Neural progenitor cell (in vitro differentiated cells): Measurements from ENCODE around the gene PCLO. TPM values are rescaled to one million over a fixed set of nuclear protein-coding genes. Genes with fewer than 3 reads are reported as not detected.

Source experiments
- DNase-seq: peaks from one replicate; pipeline ENCODE4 v3.0.0-alpha.2; 2016; ENCODE audit warnings: low spot score
- H2AFZ ChIP-seq: fragments of 200-600 bp; sonication (generic); replicated peaks from 2 replicates; pipeline ENCODE4 v1.6.1; 2016; ENCODE audit warnings: antibody characterized with exemption
- H3F3A ChIP-seq: fragments of 200-600 bp; sonication (generic); 2 replicates; pipeline ENCODE4 v1.6.1; 2016; ENCODE audit warnings: antibody characterized with exemption, low read depth
- H3K27ac ChIP-seq: fragments of 200-600 bp; sonication (generic); 2 replicates; pipeline ENCODE4 v1.5.1; 2016; ENCODE audit warnings: mild to moderate bottlenecking
- H3K27me3 ChIP-seq: fragments of 200-600 bp; sonication (generic); 2 replicates; pipeline ENCODE4 v1.6.1; 2016; ENCODE audit warnings: mild to moderate bottlenecking, moderate library complexity
- H3K36me3 ChIP-seq: fragments of 200-600 bp; sonication (generic); 2 replicates; pipeline ENCODE4 v1.5.1; 2016
- H3K4me1 ChIP-seq: fragments of 200-600 bp; sonication (generic); 2 replicates; pipeline ENCODE4 v1.6.1; 2016; ENCODE audit warnings: mixed run types
- H3K4me2 ChIP-seq: fragments of 200-600 bp; sonication (generic); 2 replicates; pipeline ENCODE4 v1.6.1; 2016
- H3K4me3 ChIP-seq: fragments of 200-600 bp; sonication (generic); 2 replicates; pipeline ENCODE4 v1.5.1; 2016
- H3K79me2 ChIP-seq: fragments of 200-600 bp; sonication (generic); 2 replicates; pipeline ENCODE4 v1.6.1; 2016; ENCODE audit warnings: low read depth
- H3K9ac ChIP-seq: fragments of 200-600 bp; sonication (generic); 2 replicates; pipeline ENCODE4 v1.6.1; 2016
- H3K9me3 ChIP-seq: fragments of 200-600 bp; sonication (generic); 2 replicates; pipeline ENCODE4 v1.5.1; 2016; ENCODE audit warnings: low read depth
- H4K20me1 ChIP-seq: fragments of 200-600 bp; sonication (generic); 2 replicates; pipeline ENCODE4 v1.6.1; 2016; ENCODE audit warnings: low read depth
- H3K27ac Mint-ChIP-seq: 3 replicates; pipeline ENCODE4 v1.8.0; 2021; ENCODE audit warnings: mixed read lengths
- H3K27me3 Mint-ChIP-seq: 2 replicates; pipeline ENCODE4 v1.8.0; 2022; ENCODE audit warnings: low read depth, mild to moderate bottlenecking, inconsistent platforms, moderate library complexity, mixed read lengths; ENCODE audit not compliant: insufficient read depth
- H3K36me3 Mint-ChIP-seq: 3 replicates; pipeline ENCODE4 v1.8.0; 2021; ENCODE audit warnings: mixed read lengths
- H3K4me1 Mint-ChIP-seq: 3 replicates; pipeline ENCODE4 v1.8.0; 2021; ENCODE audit warnings: mixed read lengths
- H3K4me3 Mint-ChIP-seq: 3 replicates; pipeline ENCODE4 v1.8.0; 2021; ENCODE audit warnings: mild to moderate bottlenecking, moderate library complexity, mixed read lengths
- H3K9me3 Mint-ChIP-seq: 3 replicates; pipeline ENCODE4 v1.8.0; 2020; ENCODE audit warnings: mixed read lengths
- EZH2 ChIP-seq: fragments of 200-600 bp; sonication (generic); IDR thresholded peaks from 2 replicates; pipeline ENCODE4 v1.6.1; 2017; ENCODE audit warnings: antibody characterized with exemption, mild to moderate bottlenecking, moderate library complexity
- EZH2phosphoT487 ChIP-seq: fragments of 200-600 bp; sonication (generic); IDR thresholded peaks from 2 replicates; pipeline ENCODE4 v1.6.1; 2017; ENCODE audit warnings: antibody characterized with exemption
- small RNA-seq: library from RNA; depleted of rRNA; stranded (forward); fragments of <200 nt; gene quantifications from one replicate; pipeline ENCODE3, GENCODE V24; 2015
- total RNA-seq: library from RNA; depleted of rRNA; stranded (reverse); fragments of >200 nt; gene quantifications from 2 replicates; pipeline ENCODE4 v1.2.3, GENCODE V29; 2015; ENCODE audit warnings: low replicate concordance
- TF ChIP-seq, protein P1 (sequence below): fragments of 200-600 bp; sonication (generic); IDR thresholded peaks from 2 replicates; pipeline ENCODE4 v1.5.1; 2017; ENCODE audit warnings: antibody characterized with exemption, mild to moderate bottlenecking

The PCLO gene
- total RNA-seq, 1 donor from 2014 or later = 2.0 TPM

GRCh38 chr7:82705517-82706260 is 457.0 kb downstream of the PCLO start:
- no peaks in the 10 kb centered on the region for H3K9me3 Mint-ChIP-seq
- Histone ChIP-seq H3K27ac (no peak overlapping the region), H3F3A (no peaks in the 10 kb centered on the region), H3K9ac (no peak overlapping the region), H3K4me3 (no peak overlapping the region), H3K79me2 (no peaks in the 10 kb centered on the region), H3K4me2 (no peak overlapping the region), H2AFZ (no peak overlapping the region), H3K27me3 (no peaks in the 10 kb centered on the region), H3K36me3 (no peaks in the 10 kb centered on the region), H4K20me1 (no peaks in the 10 kb centered on the region), H3K4me1 (no peaks in the 10 kb centered on the region), H3K9me3 (no peaks in the 10 kb centered on the region)
- no peak overlapping the region for H3K4me3 Mint-ChIP-seq
- no peak for TF ChIP-seq EZH2phosphoT487
- TF ChIP-seq, protein P1, sequence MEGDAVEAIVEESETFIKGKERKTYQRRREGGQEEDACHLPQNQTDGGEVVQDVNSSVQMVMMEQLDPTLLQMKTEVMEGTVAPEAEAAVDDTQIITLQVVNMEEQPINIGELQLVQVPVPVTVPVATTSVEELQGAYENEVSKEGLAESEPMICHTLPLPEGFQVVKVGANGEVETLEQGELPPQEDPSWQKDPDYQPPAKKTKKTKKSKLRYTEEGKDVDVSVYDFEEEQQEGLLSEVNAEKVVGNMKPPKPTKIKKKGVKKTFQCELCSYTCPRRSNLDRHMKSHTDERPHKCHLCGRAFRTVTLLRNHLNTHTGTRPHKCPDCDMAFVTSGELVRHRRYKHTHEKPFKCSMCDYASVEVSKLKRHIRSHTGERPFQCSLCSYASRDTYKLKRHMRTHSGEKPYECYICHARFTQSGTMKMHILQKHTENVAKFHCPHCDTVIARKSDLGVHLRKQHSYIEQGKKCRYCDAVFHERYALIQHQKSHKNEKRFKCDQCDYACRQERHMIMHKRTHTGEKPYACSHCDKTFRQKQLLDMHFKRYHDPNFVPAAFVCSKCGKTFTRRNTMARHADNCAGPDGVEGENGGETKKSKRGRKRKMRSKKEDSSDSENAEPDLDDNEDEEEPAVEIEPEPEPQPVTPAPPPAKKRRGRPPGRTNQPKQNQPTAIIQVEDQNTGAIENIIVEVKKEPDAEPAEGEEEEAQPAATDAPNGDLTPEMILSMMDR = no peak
- TF ChIP-seq EZH2 = no peak
- no peaks in the 10 kb centered on the region for H3K36me3 Mint-ChIP-seq
- H3K27ac Mint-ChIP-seq = no peak overlapping the region
- DNase-seq = no peak
- no peaks in the 10 kb centered on the region for H3K27me3 Mint-ChIP-seq
- peaks cover 4% of the 10 kb centered on the region for H3K4me1 Mint-ChIP-seq

DNA sequence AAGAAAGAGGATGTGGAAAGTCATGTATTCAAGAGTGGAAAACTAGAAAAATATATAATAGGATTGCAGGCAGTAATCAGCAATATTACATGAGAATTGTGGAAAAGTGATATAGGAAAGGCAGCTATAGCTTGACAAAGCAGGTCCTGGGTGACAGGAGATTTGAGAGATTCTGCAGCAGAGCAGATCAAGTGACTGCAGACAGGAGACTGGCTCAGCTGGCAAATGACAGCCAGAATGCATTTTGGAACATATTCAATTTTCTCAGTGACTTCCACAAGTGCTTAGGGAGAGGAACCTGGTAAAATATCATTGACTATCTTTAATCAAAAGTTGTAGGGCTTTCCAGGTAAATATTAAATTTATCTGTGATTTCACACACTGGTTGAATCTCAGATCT is 458.6 kb downstream of the PCLO start:
- Mint-ChIP-seq H3K36me3 (no peaks in the 10 kb centered on the region), H3K9me3 (no peaks in the 10 kb centered on the region), H3K27me3 (no peaks in the 10 kb centered on the region), H3K4me1 (peaks cover 9% of the 10 kb centered on the region), H3K4me3 (no peak overlapping the region), H3K27ac (no peak overlapping the region)
- no peak overlapping the region for H3K9ac ChIP-seq
- no peaks in the 10 kb centered on the region for H4K20me1 ChIP-seq
- no peak for DNase-seq
- no peaks in the 10 kb centered on the region for H3K79me2 ChIP-seq
- TF ChIP-seq EZH2 = no peak
- H3K4me2 ChIP-seq = no peak overlapping the region
- no peaks in the 10 kb centered on the region for H3K36me3 ChIP-seq
- H3K4me1 ChIP-seq = no peaks in the 10 kb centered on the region
- no peaks in the 10 kb centered on the region for H3K27me3 ChIP-seq
- H3K9me3 ChIP-seq = no peaks in the 10 kb centered on the region
- no peak overlapping the region for H3K4me3 ChIP-seq
- no peak overlapping the region for H2AFZ ChIP-seq
- H3F3A ChIP-seq = no peaks in the 10 kb centered on the region
- no peak overlapping the region for H3K27ac ChIP-seq

Small RNA genes within 50 kb of the gene (small RNA-seq; reads per million reads assigned to genes)
- not detected for gene RNA5SP235
